Activated T-helper 17 cell treated with anti-CD3 and anti-CD28 coated beads, Interleukin-2, amount 50 U/mL, for 72 hours (primary cell): ENCODE measurements around the gene TEX28. TPM values are rescaled to one million over a fixed set of nuclear protein-coding genes. Genes with fewer than 3 reads are reported as not detected.
A peak's percentile ranks its signal among the peaks of the same experiment; 100 is the strongest.
"Not testable (repeated sequence)": the region's sequence is repeated elsewhere in the genome, so short reads cannot be mapped to it uniquely, and the experiment has no call there.

ENCODE experiments used
- ATAC-seq: fragments of 150-1000 bp; cut with Tn5 transposase; replicated peaks from 2 replicates; pipeline ENCODE4 v1.10.0; 2021; ENCODE audit warnings: mild to moderate bottlenecking, moderate library complexity
- H3K27ac Mint-ChIP-seq: one replicate; pipeline ENCODE4 v1.8.0; 2022; ENCODE audit warnings: mixed read lengths
- H3K27me3 Mint-ChIP-seq: one replicate; pipeline ENCODE4 v1.8.0; 2022; ENCODE audit warnings: mixed read lengths
- H3K36me3 Mint-ChIP-seq: one replicate; pipeline ENCODE4 v1.8.0; 2022; ENCODE audit warnings: low read depth, mild to moderate bottlenecking, mixed read lengths
- H3K4me1 Mint-ChIP-seq: one replicate; pipeline ENCODE4 v1.8.0; 2022; ENCODE audit warnings: mixed read lengths
- H3K4me3 Mint-ChIP-seq: one replicate; pipeline ENCODE4 v1.8.0; 2022; ENCODE audit warnings: mild to moderate bottlenecking, mixed read lengths
- H3K9me3 Mint-ChIP-seq: one replicate; pipeline ENCODE4 v1.8.0; 2022; ENCODE audit warnings: mixed read lengths
- total RNA-seq, 2 donors: library from RNA; stranded (reverse); gene quantifications; one replicate each; pipeline ENCODE4 v1.2.3, GENCODE V29; 2022

The TEX28 gene
- total RNA-seq, 2 donors from 2014 or later, result not detected

GRCh38 chrX:154303476-154303875 is 8.6 kb upstream of the TEX28 start:
- ATAC-seq, result no peak
- no peak overlapping the region for H3K4me3 Mint-ChIP-seq
- peaks cover 10% of the 10 kb centered on the region for H3K4me1 Mint-ChIP-seq
- H3K27ac Mint-ChIP-seq, result no peak overlapping the region
- H3K36me3 Mint-ChIP-seq, result no peaks in the 10 kb centered on the region
- no peaks in the 10 kb centered on the region for H3K27me3 Mint-ChIP-seq
- no peaks in the 10 kb centered on the region for H3K9me3 Mint-ChIP-seq

GRCh38 chrX:154302998-154303397 is 8.1 kb upstream of the TEX28 start:
- not testable (repeated sequence) for H3K4me3 Mint-ChIP-seq, H3K9me3 Mint-ChIP-seq, H3K27me3 Mint-ChIP-seq, H3K27ac Mint-ChIP-seq, ATAC-seq, H3K36me3 Mint-ChIP-seq, H3K4me1 Mint-ChIP-seq

DNA sequence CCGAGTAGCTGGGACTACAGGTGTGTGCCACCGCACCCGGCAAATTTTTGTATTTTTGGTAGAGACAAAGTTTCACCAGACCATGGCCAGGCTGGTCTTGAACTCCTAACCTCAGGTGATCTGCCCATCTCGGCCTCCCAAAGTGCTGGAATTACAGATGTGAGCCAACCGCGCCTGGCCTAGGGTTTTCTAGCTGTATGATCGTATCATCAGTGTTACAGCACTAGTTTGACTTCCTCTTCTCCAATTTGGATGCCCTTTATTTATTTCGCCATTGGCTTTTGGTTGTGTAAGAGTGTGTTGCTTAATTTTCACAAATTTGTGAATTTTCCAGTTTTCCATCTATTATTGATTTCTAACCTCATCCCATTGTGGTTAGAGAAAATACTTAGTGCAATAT is 5.9 kb upstream of the TEX28 start:
- Mint-ChIP-seq H3K9me3 (no peaks in the 10 kb centered on the region), H3K4me1 (no peaks in the 10 kb centered on the region), H3K27ac (no peak overlapping the region), H3K4me3 (no peak overlapping the region), H3K27me3 (no peaks in the 10 kb centered on the region), H3K36me3 (no peaks in the 10 kb centered on the region)
- ATAC-seq, result no peak

DNA sequence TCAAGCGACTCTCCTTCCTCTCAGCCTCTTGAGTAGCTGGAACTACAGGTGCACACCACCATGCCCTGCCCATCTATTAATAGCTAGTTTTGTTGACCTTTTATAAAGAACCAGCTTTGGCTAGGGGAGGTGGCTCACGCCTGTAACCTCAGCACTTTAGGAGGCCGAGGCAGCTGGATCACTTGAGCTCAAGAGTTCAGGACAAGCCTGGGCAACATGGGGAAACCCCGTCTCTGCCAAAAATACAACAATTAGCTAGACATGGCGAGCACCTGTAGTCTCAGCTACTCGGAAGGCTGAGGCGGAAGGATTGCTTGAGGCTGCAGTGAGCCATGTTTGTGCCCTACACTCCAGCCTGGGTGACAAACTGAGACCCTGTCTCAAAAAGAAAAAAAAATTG is 3.4 kb upstream of the TEX28 start:
- Mint-ChIP-seq H3K9me3 (no peaks in the 10 kb centered on the region), H3K4me1 (no peaks in the 10 kb centered on the region), H3K36me3 (no peaks in the 10 kb centered on the region), H3K27ac (no peak overlapping the region), H3K27me3 (no peaks in the 10 kb centered on the region), H3K4me3 (no peak overlapping the region)
- ATAC-seq, result no peak

- no peak for ATAC-seq
- H3K9me3 Mint-ChIP-seq, result no peaks in the 10 kb centered on the region
- no peak overlapping the region for H3K4me3 Mint-ChIP-seq
- H3K27me3 Mint-ChIP-seq, result no peaks in the 10 kb centered on the region
- no peak overlapping the region for H3K27ac Mint-ChIP-seq
- no peaks in the 10 kb centered on the region for H3K36me3 Mint-ChIP-seq
- no peaks in the 10 kb centered on the region for H3K4me1 Mint-ChIP-seq
Measured at GRCh38 chrX:154296731-154297130, 1.8 kb upstream of the TEX28 start.

DNA sequence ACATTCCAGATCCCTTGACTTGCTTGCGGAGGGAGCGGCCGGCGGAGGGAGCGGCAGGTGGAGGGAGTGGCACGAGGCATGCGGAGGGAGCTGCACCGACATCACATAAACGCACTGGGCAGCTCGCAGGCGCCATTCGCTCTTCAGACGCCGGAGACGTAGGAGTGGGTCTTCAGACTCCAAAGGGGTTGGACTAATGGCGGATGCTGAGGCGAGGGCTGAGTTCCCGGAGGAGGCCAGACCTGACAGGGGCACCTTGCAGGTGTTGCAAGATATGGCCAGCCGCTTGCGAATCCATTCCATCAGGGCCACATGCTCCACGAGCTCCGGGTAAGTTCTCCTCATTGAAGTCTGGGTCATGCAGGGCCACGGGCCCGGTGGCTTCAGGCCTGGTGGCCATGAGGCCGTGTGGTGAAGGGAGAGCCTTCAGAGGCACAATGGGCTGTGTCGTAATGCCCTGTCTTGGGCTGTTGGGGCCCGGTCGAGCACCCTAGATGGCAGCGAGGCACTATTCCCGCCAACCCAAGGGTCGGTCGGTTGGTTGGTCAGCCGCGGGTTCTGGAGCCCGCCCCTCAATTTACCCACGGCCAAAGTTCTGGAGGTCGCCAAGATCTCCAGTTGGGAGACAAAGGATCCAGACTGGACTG is 863 bp upstream of the TEX28 start, which contains the start of gene TKTL1:
Gene TKTL1 (plus strand): TSS at position 132 of the 647 bp plus-strand sequence. CDS start 65 bp downstream, at position 197.
- no peak within 1 kb of the TSS for H3K4me3 Mint-ChIP-seq
- no peaks in the 10 kb centered on the region for H3K27me3 Mint-ChIP-seq
- H3K9me3 Mint-ChIP-seq, result no peaks in the 10 kb centered on the region
- ATAC-seq, result no peak
- H3K27ac Mint-ChIP-seq, result no peak within 1 kb of the TSS
- H3K4me1 Mint-ChIP-seq, result no peaks in the 10 kb centered on the region
- H3K36me3 Mint-ChIP-seq, result no peaks in the 10 kb centered on the region

- not testable (repeated sequence) for H3K4me3 Mint-ChIP-seq, H3K36me3 Mint-ChIP-seq, H3K9me3 Mint-ChIP-seq, ATAC-seq, H3K27me3 Mint-ChIP-seq, H3K27ac Mint-ChIP-seq, H3K4me1 Mint-ChIP-seq
Measured at GRCh38 chrX:154286406-154286805, 8.5 kb downstream of the TEX28 start.

DNA sequence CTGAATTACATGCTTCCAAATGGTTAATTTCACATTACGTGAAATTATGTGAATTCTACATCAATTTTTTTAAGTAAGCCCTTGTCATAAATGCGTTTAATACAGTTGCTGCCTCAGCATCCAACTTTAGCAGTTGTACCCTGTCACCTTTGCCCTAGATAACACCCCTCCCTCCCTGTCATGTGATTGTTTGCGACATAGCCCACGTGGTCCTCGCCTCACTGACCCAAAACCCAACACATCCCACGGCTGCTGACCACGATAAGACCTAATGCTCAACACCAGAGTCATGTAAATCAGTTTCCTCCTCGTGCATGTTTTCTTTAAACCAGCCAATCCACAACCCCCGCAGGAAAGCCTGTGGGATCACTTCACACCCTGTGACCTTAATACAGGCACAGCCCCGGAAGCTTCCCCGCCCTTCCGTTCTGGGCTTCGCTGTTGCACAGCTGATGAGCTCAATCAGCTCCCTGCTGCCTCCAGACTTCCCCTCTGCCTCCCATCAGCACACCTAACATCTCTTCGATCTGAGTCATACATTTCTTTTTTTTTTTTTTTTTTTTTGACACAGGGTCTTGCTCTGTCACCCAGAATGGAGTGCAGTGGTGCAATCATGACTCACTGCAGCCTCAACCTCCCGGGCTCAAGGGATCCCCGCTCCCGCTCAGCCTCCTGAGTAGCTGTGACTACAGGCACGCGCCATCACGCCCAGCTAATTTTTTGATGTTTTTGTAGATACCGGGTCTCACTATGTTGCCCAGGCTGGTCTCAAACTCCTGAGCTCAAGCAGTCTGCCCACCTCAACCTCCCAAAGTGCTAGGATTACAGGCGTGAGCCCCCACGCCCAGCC is 10.2 kb downstream of the TEX28 start:
- not testable (repeated sequence) for H3K9me3 Mint-ChIP-seq, H3K36me3 Mint-ChIP-seq, H3K27me3 Mint-ChIP-seq, H3K27ac Mint-ChIP-seq, H3K4me1 Mint-ChIP-seq, H3K4me3 Mint-ChIP-seq
- ATAC-seq, result peak; percentile 98

GRCh38 chrX:154269245-154269644 is 25.7 kb downstream of the TEX28 start:
- H3K4me3 Mint-ChIP-seq, H3K9me3 Mint-ChIP-seq, H3K27ac Mint-ChIP-seq, ATAC-seq, H3K4me1 Mint-ChIP-seq, H3K27me3 Mint-ChIP-seq, H3K36me3 Mint-ChIP-seq: not testable (repeated sequence)

- not testable (repeated sequence) for H3K4me3 Mint-ChIP-seq, H3K36me3 Mint-ChIP-seq, H3K9me3 Mint-ChIP-seq, H3K4me1 Mint-ChIP-seq, H3K27ac Mint-ChIP-seq, H3K27me3 Mint-ChIP-seq, ATAC-seq
Measured at GRCh38 chrX:154263072-154263471, 31.9 kb downstream of the TEX28 start.

DNA sequence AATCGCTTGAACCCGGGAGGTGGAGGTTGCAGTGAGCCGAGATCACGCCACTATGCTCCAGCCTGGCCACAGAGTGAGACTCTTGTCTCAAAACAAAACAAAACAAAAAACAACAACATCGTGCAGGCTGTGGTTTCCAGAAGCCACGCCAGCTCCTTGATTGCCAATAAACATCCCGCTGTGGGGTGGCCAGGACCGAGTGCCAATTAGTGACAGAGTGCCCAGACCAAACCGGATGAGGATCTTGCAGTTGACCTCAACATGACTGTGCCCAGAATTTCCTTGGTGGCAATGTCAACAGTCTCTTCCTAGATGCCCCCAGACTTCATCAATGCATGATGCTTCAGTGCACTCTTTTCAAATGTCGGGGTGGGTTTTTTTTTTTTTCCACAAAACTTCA is 36.2 kb downstream of the TEX28 start:
- H3K4me1 Mint-ChIP-seq, H3K27ac Mint-ChIP-seq, H3K9me3 Mint-ChIP-seq, H3K27me3 Mint-ChIP-seq, H3K36me3 Mint-ChIP-seq, H3K4me3 Mint-ChIP-seq, ATAC-seq: not testable (repeated sequence)

DNA sequence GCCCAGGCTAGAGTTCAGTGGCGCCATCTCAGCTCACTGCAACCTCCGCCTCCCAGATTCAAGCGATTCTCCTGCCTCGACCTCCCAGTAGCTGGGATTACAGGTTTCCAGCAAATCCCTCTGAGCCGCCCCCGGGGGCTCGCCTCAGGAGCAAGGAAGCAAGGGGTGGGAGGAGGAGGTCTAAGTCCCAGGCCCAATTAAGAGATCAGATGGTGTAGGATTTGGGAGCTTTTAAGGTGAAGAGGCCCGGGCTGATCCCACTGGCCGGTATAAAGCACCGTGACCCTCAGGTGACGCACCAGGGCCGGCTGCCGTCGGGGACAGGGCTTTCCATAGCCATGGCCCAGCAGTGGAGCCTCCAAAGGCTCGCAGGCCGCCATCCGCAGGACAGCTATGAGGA is 37.6 kb downstream of the TEX28 start, which contains the start of gene OPN1MW3:
Gene OPN1MW3 (plus strand): TSS at position 301 of the 400 bp plus-strand sequence. CDS start 38 bp downstream, at position 339.
- H3K4me3 Mint-ChIP-seq, H3K9me3 Mint-ChIP-seq, H3K27ac Mint-ChIP-seq, H3K27me3 Mint-ChIP-seq, ATAC-seq, H3K4me1 Mint-ChIP-seq, H3K36me3 Mint-ChIP-seq: not testable (repeated sequence)

DNA sequence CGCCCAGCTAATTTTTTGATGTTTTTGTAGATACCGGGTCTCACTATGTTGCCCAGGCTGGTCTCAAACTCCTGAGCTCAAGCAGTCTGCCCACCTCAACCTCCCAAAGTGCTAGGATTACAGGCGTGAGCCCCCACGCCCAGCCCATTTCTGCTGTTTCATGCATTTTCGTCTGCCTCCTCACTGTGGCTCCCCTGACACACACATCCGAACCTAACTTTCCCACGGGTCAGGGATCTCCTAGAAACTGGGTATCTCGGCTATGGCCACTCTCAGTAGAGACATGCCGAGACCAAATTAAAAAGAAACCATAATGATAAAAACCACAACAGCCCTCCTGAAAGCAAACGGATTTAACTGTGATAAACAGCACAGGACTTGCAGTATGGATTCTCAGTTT is 46.8 kb downstream of the TEX28 start:
- not testable (repeated sequence) for H3K4me1 Mint-ChIP-seq, H3K27me3 Mint-ChIP-seq, H3K9me3 Mint-ChIP-seq, H3K4me3 Mint-ChIP-seq, H3K27ac Mint-ChIP-seq, H3K36me3 Mint-ChIP-seq
- ATAC-seq, result peak; percentile 38

- H3K27me3 Mint-ChIP-seq, H3K4me1 Mint-ChIP-seq, H3K36me3 Mint-ChIP-seq, H3K4me3 Mint-ChIP-seq, H3K9me3 Mint-ChIP-seq, H3K27ac Mint-ChIP-seq: not testable (repeated sequence)
- peak; percentile 97 for ATAC-seq
Measured at GRCh38 chrX:154247377-154248045, 47.4 kb downstream of the TEX28 start.

DNA sequence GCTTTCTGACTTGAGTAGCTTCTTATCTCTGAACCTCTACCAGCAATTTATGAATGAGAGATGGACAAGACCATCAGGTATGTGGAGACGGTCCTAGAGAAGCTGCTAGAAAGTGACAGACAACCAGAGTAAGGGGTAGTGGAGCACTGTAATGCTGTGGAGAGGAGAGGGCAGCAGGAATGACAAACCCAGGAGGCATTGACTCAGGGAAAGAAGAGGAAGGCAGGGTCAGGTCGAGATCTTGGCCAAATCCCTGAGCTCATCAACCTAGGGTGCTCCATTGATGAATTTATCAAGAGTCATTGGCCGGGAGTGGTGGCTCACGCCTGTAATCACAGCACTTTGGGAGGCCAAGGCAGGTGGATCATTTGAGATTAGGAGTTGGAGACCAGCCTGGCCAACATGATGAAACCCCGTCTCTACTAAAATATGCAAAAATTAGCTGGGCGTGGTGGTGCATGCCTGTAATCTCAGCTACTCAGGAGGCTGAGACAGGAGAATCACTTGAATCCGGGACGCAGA is 54.9 kb downstream of the TEX28 start:
- not testable (repeated sequence) for H3K4me1 Mint-ChIP-seq, ATAC-seq, H3K4me3 Mint-ChIP-seq, H3K36me3 Mint-ChIP-seq, H3K9me3 Mint-ChIP-seq, H3K27me3 Mint-ChIP-seq
- peak overlapping the region; percentile 56 for H3K27ac Mint-ChIP-seq
